OCI-LY3 (cell line): ENCODE results near the gene TRIM2.

Experiments used
- H2AFZ ChIP-seq: fragments of 200-600, 300-600 bp; shearing (Covaris generic); 2 replicates; pipeline ENCODE4 v1.6.0; 2014; ENCODE audit warnings: antibody characterized with exemption, low read depth, low read length
- H3K27ac ChIP-seq: fragments of 200-600, 300-600 bp; sonication (generic); 2 replicates; pipeline ENCODE4 v1.5.1; 2014; ENCODE audit warnings: mild to moderate bottlenecking, low read length, moderate library complexity, mixed read lengths
- H3K27me3 ChIP-seq: fragments of 200-600, 300-600 bp; sonication (generic); 2 replicates; pipeline ENCODE4 v1.6.1; 2014; ENCODE audit warnings: low read depth, low read length, mixed read lengths
- H3K36me3 ChIP-seq: fragments of 200-600, 300-600 bp; sonication (generic); replicated peaks from 2 replicates; pipeline ENCODE3; 2014; ENCODE audit warnings: low read depth, low read length, mixed read lengths
- H3K4me1 ChIP-seq: fragments of 300-600, 200-600 bp; sonication (generic); 2 replicates; pipeline ENCODE4 v1.6.1; 2014; ENCODE audit warnings: low read length, mixed read lengths
- H3K4me2 ChIP-seq: fragments of 200-600, 300-600 bp; sonication (generic); 2 replicates; pipeline ENCODE4 v1.6.1; 2014; ENCODE audit warnings: low read length, mixed read lengths
- H3K4me3 ChIP-seq: fragments of 300-600, 200-600 bp; sonication (generic); 2 replicates; pipeline ENCODE4 v1.5.1; 2014; ENCODE audit warnings: antibody characterized with exemption, mild to moderate bottlenecking, low read length, moderate library complexity
- H3K79me2 ChIP-seq: fragments of 300-600, 200-600 bp; shearing (Covaris generic); 2 replicates; pipeline ENCODE4 v1.6.1; 2014; ENCODE audit warnings: mild to moderate bottlenecking, low read length, mixed read lengths
- H3K9ac ChIP-seq: fragments of 300-600, 200-600 bp; shearing (Covaris generic); 2 replicates; pipeline ENCODE4 v1.6.0; 2014; ENCODE audit warnings: mild to moderate bottlenecking, low read length, moderate library complexity
- H3K9me3 ChIP-seq: fragments of 200-600, 300-600 bp; shearing (Covaris generic); 2 replicates; pipeline ENCODE4 v1.6.1; 2014; ENCODE audit warnings: low read length, mixed read lengths; ENCODE audit not compliant: insufficient read depth
- H4K20me1 ChIP-seq: fragments of 200-600, 300-600 bp; sonication (generic); 2 replicates; pipeline ENCODE4 v1.6.1; 2016; ENCODE audit warnings: low read length, mixed read lengths; ENCODE audit not compliant: insufficient read depth
- CTCF ChIP-seq: fragments of 200-600, 300-600 bp; sonication (generic); IDR thresholded peaks from 2 replicates; pipeline ENCODE4 v1.5.1; 2014; ENCODE audit warnings: antibody characterized with exemption, low read length, low read depth
- EZH2phosphoT487 ChIP-seq: fragments of 200-600 bp; shearing (Covaris generic); IDR thresholded peaks from 2 replicates; pipeline ENCODE4 v1.6.1; 2018; ENCODE audit warnings: antibody characterized with exemption, mixed run types, low read depth

Gene TRIM2

GRCh38 chr4:153206534-153206933, 2.3 kb downstream of the TRIM2 start:
- Histone ChIP-seq H3K4me1 (no peaks in the 10 kb centered on the region), H3K4me2 (no peak overlapping the region), H3K27ac (no peak overlapping the region), H3K9me3 (no peaks in the 10 kb centered on the region), H4K20me1 (peaks cover 18% of the 10 kb centered on the region; the same call in 1 of the 2 replicates), H3K9ac (no peak overlapping the region), H2AFZ (no peak overlapping the region), H3K4me3 (no peak overlapping the region), H3K27me3 (no peaks in the 10 kb centered on the region), H3K36me3 (no peaks in the 10 kb centered on the region), H3K79me2 (no peaks in the 10 kb centered on the region; the same call in none of the 2 replicates)
- no peak for TF ChIP-seq EZH2phosphoT487
- TF ChIP-seq CTCF: no peak

- Histone ChIP-seq H2AFZ (no peak overlapping the region), H3K4me2 (no peak overlapping the region), H3K79me2 (no peaks in the 10 kb centered on the region; the same call in none of the 2 replicates), H3K9ac (no peak overlapping the region), H3K36me3 (no peaks in the 10 kb centered on the region), H4K20me1 (peaks cover 18% of the 10 kb centered on the region; the same call in 1 of the 2 replicates), H3K4me1 (peaks cover under 1% of the 10 kb centered on the region; the same call in 1 of the 2 replicates), H3K27me3 (no peaks in the 10 kb centered on the region), H3K27ac (no peak overlapping the region), H3K9me3 (no peaks in the 10 kb centered on the region), H3K4me3 (no peak overlapping the region)
- TF ChIP-seq CTCF: no peak
- TF ChIP-seq EZH2phosphoT487: no peak
Measured at GRCh38 chr4:153207027-153207426, 2.8 kb downstream of the TRIM2 start.

- H2AFZ ChIP-seq: no peak overlapping the region
- H3K79me2 ChIP-seq: no peaks in the 10 kb centered on the region; the same call in 1 of the 2 replicates
- H4K20me1 ChIP-seq: peaks cover 20% of the 10 kb centered on the region; the same call in 1 of the 2 replicates
- H3K27me3 ChIP-seq: no peaks in the 10 kb centered on the region
- H3K27ac ChIP-seq: no peak overlapping the region
- no peaks in the 10 kb centered on the region for H3K9me3 ChIP-seq
- H3K4me3 ChIP-seq: no peak overlapping the region
- no peak overlapping the region for H3K4me2 ChIP-seq
- no peak overlapping the region for H3K9ac ChIP-seq
- H3K4me1 ChIP-seq: peaks cover 6% of the 10 kb centered on the region
- TF ChIP-seq EZH2phosphoT487 (no peak), CTCF (peak; percentile 26; the same call in 1 of the 2 replicates)
- H3K36me3 ChIP-seq: no peaks in the 10 kb centered on the region
Measured at GRCh38 chr4:153207567-153207966, 3.3 kb downstream of the TRIM2 start.

GRCh38 chr4:153209410-153209809, 5.2 kb downstream of the TRIM2 start:
- H2AFZ ChIP-seq: no peak overlapping the region
- H3K79me2 ChIP-seq: no peaks in the 10 kb centered on the region; the same call in 1 of the 2 replicates
- H3K4me1 ChIP-seq: peaks cover 12% of the 10 kb centered on the region
- no peak overlapping the region for H3K4me2 ChIP-seq
- no peaks in the 10 kb centered on the region for H3K9me3 ChIP-seq
- H3K27me3 ChIP-seq: no peaks in the 10 kb centered on the region
- H3K9ac ChIP-seq: no peak overlapping the region
- H3K27ac ChIP-seq: no peak overlapping the region
- H4K20me1 ChIP-seq: peaks cover 24% of the 10 kb centered on the region; the same call in 1 of the 2 replicates
- H3K4me3 ChIP-seq: no peak overlapping the region
- no peaks in the 10 kb centered on the region for H3K36me3 ChIP-seq
- TF ChIP-seq EZH2phosphoT487 (no peak), CTCF (no peak)
